HK-2 (cell line): ENCODE results near the gene CDKN1A.
"Not testable (repeated sequence)": the region's sequence is repeated elsewhere in the genome, so short reads cannot be mapped to it uniquely, and the experiment has no call there.

Experiments
- DNase-seq: peaks from one replicate; pipeline ENCODE4 v3.0.0-alpha.2; 2018; ENCODE audit not compliant: unreplicated experiment

Gene CDKN1A

DNA sequence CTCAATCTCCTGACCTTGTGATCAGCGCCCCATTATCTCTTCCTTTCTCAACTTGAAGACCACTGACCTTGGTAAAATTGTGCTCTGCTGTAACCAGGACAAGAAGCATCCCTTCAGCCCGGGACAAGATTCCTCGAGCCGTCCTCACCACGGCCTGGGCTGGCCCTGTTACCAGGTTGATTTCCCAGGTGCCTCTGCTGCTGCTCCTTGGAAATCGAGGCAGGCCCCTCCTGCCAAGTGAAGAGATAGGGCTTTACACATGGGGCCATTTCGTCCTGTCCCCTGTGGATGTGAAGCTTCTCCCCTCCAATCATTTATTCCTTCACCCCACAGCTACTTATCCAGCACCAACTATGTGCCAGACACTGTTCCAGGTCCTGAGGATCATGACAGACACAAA is 40.6 kb downstream of the CDKN1A start:
- no peak for DNase-seq

DNA sequence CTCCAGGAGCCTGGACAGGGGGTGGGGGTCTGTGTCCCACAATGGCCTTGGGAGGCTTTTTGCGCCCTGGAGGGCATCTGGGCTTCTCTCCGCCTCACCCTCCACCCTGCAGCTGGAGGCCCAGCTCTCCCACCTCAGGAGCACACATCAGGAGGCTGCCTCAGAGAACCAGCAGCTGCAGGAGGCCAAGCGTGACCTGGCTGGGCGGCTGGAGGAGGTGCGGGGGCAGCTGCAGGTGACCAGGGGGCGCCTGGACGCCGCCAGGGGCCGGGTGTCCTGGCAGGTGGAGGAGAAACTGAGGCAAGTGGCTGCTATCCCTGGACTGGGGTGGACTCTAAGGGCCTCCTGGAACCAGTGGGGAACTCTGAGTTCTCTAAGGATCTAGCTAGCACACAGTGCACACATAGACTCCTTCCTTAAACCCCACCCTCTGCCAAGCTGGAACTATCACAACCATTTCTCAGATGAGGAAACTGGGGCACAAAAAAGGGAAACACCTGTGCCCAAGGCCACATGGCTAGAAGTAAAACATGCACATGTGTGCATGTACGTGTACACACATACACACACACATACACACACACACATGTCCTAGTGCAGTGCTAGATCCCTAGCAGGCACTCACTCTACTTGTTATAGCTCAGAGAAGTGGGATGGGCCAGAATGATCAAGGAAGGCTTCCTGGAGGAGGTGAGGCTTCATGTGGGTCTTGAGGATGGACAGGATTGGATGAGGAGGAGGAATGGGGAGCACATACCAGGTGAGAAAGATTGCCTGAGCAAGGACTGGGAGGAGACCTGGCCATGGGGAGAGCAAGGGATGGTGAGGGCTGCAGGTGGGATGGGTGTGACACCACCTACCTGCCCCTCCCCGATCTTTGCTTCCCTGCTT is 42.0 kb downstream of the CDKN1A start:
- no peak for DNase-seq

DNA sequence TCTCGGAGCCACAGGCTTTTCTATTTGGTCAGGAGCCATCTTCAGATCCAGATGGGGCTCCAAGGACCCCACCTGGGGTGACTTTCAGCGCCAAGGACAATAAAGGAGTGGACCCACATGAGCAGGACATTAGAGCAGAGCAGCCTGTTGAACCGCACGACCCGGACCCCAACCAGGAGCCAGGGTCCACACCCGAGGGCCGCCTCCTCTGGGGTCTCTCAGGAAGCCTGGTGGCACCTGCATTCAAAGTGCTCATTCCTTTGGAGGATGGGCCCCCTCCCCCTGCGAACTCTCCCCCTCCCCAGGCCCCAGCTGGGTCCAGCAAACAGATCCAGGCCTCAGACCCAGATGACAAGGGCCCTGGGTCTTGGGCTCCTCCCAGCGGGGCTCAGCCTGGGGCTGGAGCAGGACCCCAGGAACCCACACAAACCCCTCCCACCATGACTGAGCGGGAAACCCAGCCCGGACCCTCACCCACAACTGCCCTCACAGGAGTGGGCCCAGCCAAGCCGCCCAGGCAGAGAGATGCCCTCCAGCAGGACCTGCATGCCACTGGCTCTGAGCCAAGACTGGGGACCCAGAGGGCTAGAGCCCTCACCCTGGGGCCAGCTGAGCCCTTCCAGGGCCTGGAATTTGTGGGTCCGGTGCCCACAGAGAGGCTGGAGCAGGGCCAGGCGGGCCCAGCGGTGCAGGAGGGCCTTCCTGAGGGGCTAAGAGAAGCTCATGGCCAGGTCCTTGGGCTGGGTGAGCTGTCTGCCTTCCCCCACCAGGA is 43.0 kb downstream of the CDKN1A start:
- no peak for DNase-seq

DNA sequence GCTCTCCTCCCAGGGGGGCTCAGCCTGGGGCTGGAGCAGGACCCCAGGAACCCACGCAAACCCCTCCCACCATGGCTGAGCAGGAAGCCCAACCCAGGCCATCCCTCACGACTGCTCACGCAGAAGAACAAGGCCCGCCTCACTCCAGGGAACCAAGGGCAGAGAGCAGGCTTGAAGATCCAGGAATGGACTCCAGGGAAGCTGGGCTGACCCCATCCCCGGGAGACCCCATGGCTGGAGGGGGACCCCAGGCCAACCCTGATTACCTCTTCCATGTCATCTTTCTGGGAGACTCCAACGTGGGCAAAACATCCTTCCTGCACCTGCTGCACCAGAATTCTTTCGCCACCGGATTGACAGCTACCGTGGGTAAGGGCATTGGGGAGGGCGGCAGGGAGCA is 43.9 kb downstream of the CDKN1A start:
- DNase-seq, result no peak

DNA sequence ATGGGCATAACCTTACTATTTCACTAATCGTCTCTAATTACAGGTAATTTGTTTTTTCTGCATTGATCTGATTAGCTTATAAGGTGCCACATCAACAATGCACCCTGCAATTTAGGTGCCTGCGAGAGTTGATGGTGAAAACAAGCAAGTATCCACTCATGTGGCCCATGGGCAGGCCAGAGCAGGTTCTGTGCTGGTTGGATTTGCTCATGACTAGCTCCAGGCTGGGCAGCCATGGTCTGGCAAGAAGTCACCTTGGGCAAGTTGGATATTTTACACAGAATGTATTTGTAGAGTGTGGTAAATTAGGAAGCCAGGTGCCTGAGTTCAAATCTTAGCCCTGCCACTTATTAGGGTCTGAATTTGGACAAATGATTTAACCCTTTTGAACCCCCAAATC is 44.4 kb downstream of the CDKN1A start:
- no peak for DNase-seq

DNA sequence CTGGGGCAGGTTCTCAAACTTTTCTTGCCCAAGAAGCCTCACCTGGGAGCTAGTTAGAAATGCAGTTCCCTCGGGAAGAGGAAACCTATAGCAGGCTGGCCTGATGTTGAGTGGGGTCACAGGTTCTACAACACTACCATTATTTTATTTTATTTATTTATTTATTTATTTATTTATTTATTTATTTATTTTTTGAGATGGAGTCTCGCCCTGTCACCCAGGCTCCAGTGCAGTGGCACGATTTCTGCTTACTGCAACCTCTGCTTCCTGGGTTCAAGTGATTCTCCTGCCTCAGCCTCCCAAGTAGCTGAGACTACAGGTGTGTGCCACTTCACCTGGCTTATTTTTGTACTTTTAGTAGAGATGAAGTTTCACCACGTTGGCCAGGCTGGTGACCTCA is 45.5 kb downstream of the CDKN1A start:
- DNase-seq, result not testable (repeated sequence)

DNA sequence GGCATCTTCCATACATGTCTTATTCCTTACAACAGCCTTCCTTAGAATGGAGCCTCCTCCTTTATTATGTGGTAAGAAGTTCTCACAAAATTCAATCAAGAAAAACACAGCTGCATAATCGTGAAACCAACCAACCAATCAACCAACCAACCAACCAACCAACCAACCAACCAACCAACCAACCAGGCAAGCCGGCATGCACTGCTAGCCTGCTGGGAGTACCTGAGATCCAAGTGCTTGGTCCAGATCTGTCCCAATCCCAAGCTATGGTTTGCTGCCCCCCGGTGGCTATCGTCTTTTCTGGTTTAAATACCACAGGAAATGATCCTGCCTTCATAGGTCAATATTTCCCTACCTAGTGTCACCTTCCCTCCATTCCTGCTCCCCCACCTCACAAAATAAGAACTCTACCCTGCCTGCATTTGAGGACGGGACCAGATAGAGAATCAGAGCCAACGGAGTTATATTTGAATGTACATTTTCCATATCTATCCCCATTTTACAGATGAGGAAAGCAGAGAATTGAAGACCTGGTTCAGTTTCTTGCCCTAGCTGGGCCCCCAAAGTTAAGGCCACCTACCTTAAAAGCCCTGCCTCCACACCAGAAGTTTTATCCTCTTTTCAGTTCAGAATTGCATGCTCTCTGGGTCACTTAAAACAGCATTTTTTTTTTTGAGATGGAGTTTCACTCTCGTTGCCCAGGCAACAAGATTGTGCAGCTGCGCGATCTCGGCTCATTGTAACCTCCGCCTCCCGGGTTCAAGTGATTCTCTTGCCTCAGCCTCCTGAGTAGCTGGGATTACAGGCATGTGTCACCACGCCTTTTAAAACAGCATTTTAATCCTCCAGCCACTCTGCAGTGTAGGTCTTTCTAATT is 46.2 kb downstream of the CDKN1A start:
- DNase-seq, result peak; percentile 61

DNA sequence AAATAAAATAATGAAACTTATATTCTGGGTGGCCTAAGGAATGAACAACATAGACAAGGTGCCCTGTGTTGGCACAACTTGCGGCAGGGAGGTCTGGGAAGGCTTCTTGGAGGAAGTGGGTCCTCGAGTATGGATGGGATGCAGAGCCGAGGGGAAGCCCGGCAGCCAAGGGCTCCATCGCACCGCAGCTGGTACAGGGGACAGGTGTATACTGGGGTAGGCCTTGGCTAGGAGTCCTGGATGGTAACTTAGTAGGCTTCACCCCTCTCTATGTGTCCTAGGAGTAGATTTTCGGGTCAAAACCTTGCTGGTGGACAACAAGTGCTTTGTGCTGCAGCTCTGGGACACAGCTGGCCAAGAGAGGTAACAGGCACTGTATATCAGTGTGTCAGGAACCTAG is 47.1 kb downstream of the CDKN1A start:
- DNase-seq, result no peak

DNA sequence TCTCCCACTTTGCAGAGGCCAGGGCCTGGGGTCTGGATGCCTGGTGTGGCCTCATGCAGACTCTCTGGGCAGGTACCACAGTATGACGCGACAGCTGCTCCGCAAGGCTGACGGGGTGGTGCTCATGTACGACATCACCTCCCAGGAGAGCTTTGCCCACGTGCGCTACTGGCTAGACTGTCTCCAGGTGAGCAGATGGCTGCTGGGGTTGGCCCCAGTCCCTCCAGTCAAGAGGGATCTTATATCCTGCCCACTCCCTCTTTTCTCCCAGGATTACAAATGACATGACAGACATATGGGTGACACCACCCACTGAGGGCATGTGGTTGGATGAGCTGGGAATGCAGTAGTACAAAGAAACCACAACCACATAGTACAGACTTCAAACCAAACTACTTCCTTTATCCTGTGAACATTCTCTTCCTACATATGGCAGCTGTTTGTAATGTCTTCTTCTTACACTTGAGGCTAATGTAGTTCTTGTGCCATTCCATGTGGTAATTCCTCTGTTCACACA is 49.0 kb downstream of the CDKN1A start:
- peak; percentile 11 for DNase-seq

DNA sequence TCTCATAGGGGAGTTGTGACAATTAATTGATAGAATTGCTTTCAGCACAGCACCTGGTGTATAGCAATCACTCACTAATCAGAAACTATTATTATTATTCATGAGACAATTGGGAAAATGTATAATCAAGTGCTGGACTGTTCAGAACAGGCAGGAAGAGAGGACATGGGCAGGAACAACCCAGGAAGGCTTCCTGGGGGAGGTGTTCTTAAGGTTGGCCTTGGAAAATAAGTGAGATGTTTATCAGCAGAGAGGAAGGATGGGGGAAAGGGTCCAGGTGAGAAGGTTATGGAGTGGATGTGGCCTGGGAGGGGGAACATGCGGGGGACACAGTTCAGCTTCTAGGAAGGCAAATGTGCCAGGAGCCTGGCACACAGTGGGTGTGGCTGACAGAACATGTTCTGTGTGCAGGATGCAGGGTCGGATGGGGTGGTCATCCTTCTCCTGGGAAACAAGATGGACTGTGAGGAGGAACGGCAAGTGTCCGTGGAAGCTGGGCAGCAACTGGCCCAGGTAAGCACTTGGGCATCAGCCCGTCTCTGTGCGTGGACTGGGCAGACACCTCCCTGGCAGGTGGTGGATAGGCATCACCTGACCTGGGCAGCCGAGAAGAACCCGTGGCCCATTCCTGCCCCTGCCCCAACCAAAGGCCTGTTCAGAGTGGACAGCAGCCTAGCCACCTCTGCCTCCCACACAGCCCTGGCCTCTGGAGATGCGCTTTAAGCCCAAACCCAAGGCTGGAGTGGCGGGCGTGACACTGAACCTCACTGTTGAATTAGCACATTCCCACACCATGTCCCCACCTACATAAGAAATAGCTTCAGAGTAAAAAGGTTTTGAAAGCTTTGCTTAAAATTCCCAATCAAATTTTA is 50.0 kb downstream of the CDKN1A start:
- no peak for DNase-seq

DNA sequence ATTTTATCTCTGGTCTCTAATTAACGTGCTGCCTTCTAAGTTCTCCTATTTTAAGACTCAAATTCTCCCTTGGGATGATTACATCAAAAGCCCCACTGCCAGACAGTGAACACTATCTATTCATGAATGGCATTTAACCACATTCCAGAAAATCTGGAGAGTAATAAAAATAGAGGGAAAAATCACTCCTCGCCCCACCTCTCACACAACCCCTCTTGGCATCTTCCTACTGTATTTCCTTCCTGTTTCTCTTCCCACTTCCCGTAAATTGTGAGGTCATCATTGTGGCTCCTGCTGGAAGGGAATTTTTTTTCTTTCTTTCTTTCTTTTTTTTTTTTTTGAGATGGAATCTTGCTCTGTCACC is 50.6 kb downstream of the CDKN1A start:
- no peak for DNase-seq

DNA sequence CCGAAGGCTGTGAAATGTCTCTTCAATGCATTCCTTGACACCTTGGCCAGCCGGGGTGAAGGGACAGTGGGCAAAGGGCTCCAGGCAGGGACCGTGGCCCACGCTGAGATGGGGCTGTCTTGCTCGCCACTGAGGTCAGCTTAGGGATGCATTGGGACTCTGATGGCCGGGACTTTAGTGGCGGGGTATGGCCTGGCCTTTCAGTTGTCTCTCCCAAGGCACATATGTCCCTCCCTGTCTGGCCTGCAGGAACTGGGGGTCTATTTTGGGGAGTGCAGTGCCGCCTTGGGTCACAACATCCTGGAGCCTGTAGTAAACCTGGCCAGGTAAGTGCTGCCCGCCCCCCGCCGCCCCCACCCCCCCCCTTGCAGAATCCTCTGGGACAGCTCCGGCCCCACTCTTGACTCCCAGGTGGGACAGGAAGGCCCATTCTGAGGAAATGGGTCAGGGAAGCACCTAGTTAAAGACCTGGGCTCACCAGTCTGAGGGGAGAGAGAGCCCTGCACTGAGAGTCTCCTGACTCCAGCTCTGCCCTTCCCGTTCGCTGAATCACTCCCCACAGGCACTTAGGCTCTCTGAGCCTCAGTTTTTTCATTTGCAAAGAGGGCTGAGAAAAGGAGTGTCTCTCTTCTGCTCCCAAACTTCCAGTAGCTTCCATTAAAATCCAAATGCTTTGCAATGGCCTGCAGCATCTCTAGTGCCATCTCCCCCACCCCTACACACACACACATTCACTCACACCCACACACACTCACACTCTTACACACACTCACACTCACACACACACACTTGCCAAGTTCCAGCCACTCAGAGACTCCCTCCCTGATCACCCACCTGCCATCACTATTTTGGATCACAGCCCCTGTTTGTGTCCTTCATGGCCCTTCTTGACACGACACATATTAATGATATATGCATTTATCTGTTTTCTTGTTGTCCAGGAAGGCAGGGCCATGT is 52.2 kb downstream of the CDKN1A start:
- no peak for DNase-seq

DNA sequence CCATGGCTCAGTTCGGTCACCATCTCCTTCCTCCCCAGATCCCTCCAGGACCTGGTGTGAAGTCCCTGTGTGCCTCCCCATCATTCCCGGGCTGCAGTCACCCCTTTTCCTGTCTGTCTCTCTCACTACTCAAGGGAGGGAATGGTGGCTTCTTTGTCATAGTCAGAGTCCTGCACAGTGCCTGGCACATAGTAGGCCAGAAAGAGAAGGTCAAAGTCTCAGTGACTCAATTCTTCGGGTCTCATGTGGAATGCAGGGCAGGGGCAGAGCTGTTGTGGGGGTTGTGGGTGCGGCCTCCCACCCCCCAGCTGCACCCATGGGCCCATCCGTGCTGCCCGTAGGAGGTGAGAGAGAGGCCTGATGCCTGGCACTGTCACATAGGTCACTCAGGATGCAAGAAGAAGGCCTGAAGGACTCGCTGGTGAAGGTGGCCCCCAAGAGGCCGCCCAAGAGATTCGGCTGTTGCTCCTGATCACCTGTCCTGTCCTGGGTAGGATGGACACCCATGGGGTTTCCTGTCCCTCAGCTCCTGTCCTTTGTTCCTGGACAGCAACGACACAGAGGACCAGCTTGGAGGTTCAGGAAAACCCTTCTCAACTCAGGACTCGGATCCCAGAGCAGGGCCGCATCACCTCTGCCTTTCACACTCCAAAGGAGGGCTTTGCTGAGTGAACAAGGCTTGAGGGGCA is 53.3 kb downstream of the CDKN1A start:
- no peak for DNase-seq

DNA sequence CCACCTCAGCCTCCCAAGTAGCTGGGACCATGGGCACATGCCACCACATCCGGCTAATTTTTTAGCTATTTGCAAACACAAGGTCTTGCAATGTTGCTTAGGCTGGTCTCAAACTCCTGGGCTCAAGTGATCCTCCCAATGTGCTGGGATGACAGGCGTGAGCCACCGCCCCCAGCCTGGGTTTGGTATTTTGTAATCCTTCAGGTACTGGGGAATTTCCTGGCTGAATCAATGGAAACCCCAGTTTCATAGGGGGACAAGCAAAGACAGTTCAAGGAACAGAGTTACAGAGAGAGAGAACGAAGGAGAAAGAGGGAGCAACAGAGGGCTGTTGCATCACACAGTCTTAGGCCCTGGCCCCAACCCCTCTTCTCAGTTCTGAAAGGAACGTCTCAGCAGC is 54.8 kb downstream of the CDKN1A start:
- no peak for DNase-seq

DNA sequence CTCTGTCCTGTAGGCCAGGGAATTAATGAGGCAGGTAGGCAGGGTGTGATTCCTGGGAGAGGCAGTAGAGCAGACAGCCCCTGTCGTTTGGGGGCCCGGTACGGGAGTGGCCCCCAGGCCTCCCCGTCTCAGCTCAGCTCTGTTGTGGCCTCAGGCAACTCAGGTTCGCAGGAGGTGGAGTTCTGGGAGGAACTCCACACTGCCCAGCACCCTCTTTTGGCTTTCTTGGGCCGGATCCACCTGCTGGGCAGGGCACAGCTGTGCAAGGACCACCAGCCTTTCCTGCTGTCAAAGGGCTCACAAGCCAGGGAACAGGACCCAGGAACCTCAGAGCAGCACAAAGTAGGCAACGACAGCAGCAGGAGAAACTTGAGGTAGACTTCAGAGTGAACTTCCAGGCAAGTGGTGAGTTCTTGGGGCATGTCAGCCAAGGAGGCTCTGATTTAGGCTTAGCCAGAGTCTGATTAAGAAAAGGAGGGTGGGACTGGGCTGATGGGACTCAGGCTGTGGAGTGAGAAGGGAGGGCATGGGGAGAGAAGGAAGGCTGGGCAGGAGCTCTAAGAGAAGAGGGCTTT is 56.1 kb downstream of the CDKN1A start:
- no peak for DNase-seq

DNA sequence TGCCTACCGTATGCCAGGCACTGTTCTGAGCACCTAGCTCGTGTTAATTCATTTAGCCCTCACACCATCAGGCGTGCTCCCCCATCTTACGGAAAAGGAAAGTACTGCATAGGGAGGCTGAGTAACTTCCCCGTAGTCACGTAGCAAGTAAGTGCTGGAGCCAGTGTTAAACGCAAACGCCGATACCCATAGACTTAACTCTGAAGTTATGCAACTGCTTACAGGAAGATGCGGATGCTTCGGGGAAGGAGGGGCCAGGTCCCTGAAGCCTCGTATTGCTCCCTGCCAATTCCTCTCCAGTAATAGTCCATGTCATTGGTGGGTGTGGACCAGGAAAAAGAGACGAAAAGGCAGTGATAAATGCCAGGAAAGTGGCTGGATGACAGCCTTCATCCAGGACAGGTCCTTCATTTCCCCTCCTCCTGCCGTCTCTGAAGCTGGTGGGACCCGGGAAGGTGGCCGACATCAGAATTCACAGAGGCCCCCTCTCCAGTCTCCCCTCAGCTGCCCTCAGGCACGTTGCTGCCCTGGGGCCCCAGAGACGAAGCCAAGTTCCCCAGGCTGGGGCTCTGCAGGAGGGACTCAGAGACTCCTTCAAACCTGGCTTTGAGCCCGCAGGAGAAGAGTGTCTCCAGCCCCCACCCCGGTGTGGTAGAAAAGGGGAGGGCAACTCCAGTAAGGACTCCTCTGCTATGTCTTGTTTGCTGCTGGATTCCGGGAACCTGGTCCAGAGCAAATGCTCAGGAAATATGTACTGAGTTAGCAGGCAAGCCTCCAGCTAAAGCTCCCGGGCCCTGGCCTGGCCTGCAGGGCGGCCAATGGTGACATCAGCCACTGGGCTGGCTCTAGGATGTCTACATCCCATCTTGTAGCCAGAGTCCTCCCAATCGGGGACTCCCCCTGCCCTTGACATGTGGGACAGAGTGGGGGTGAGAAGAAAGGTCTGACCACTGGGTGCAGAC is 56.9 kb downstream of the CDKN1A start:
- no peak for DNase-seq
